Measurements from ENCODE around the gene ZNFX1.

ZNFX1 gene

GRCh38 chr20:49272654-49273053 is 5.2 kb downstream of the ZNFX1 start:
- no peaks in the 10 kb centered on the region for H3K27me3 ChIP-seq (ENCODE audit: insufficient read depth, poor library complexity, severe bottlenecking)
- no peak overlapping the region for H3K27ac ChIP-seq (replicated peaks)
- no peak overlapping the region for H3K4me3 ChIP-seq (replicated peaks; ENCODE audit: insufficient read depth, low read length)
- DNase-seq (ENCODE audit: low read depth in 1 of 2, low spot score in 1 of 2): no peak
- TF ChIP-seq CTCF (IDR thresholded peaks at IDR 0.05; ENCODE audit: insufficient read depth, low read length): no peak

GRCh38 chr20:49270736-49271135 is 7.1 kb downstream of the ZNFX1 start:
- TF ChIP-seq POLR2AphosphoS5 (IDR thresholded peaks at IDR 0.05; ENCODE audit: low read depth) (no peak), CTCF (IDR thresholded peaks at IDR 0.05; ENCODE audit: insufficient read depth, low read length) (no peak), GABPA (IDR thresholded peaks at IDR 0.05; ENCODE audit: low read depth) (no peak), REST (IDR thresholded peaks at IDR 0.05; ENCODE audit: insufficient replicate concordance, low read depth) (no peak), SPI1 (IDR thresholded peaks at IDR 0.05; ENCODE audit: borderline replicate concordance, low read depth) (no peak)

GRCh38 chr20:49270177-49270576 is 7.7 kb downstream of the ZNFX1 start:
- no peak overlapping the region for H3K27ac ChIP-seq (replicated peaks)
- no peaks in the 10 kb centered on the region for H3K27me3 ChIP-seq (ENCODE audit: insufficient read depth, poor library complexity, severe bottlenecking)
- TF ChIP-seq POLR2AphosphoS5 (IDR thresholded peaks at IDR 0.05; ENCODE audit: low read depth) (no peak), SPI1 (IDR thresholded peaks at IDR 0.05; ENCODE audit: borderline replicate concordance, low read depth) (no peak), CTCF (IDR thresholded peaks at IDR 0.05; ENCODE audit: insufficient read depth, low read length) (no peak), REST (IDR thresholded peaks at IDR 0.05; ENCODE audit: insufficient replicate concordance, low read depth) (no peak), GABPA (IDR thresholded peaks at IDR 0.05; ENCODE audit: low read depth) (no peak)
- DNase-seq (ENCODE audit: low read depth in 1 of 2, low spot score in 1 of 2): no peak
- H3K4me3 ChIP-seq (replicated peaks; ENCODE audit: insufficient read depth, low read length): no peak overlapping the region

More at GRCh38 chr20:49270736-49271135, 7.1 kb downstream of the ZNFX1 start:
- DNase-seq (ENCODE audit: low read depth in 1 of 2, low spot score in 1 of 2): no peak
- Histone ChIP-seq H3K27ac (replicated peaks) (no peak overlapping the region), H3K27me3 (ENCODE audit: insufficient read depth, poor library complexity, severe bottlenecking) (no peaks in the 10 kb centered on the region), H3K4me3 (replicated peaks; ENCODE audit: insufficient read depth, low read length) (no peak overlapping the region)

GRCh38 chr20:49268600-49269365 is 9.1 kb downstream of the ZNFX1 start:
- no peak for TF ChIP-seq GABPA (IDR thresholded peaks at IDR 0.05; ENCODE audit: low read depth)
- TF ChIP-seq POLR2AphosphoS5 (IDR thresholded peaks at IDR 0.05; ENCODE audit: low read depth): no peak
- no peak for TF ChIP-seq SPI1 (IDR thresholded peaks at IDR 0.05; ENCODE audit: borderline replicate concordance, low read depth)
- TF ChIP-seq CTCF (IDR thresholded peaks at IDR 0.05; ENCODE audit: insufficient read depth, low read length): no peak
- TF ChIP-seq REST (IDR thresholded peaks at IDR 0.05; ENCODE audit: insufficient replicate concordance, low read depth): no peak
- H3K27ac ChIP-seq (replicated peaks): no peak overlapping the region
- DNase-seq (ENCODE audit: low read depth in 1 of 2, low spot score in 1 of 2): no peak
- no peaks in the 10 kb centered on the region for H3K27me3 ChIP-seq (ENCODE audit: insufficient read depth, poor library complexity, severe bottlenecking)
- H3K4me3 ChIP-seq (replicated peaks; ENCODE audit: insufficient read depth, low read length): no peak overlapping the region; the same call in 1 of the 2 replicates
